Measurements from ENCODE around the gene ATP8B1. TPM values are rescaled to one million over a fixed set of nuclear protein-coding genes. Genes with fewer than 3 reads are reported as not detected.

The ATP8B1 gene
- total RNA-seq, 1 donor from 2014 or later: 14.4 TPM

DNA sequence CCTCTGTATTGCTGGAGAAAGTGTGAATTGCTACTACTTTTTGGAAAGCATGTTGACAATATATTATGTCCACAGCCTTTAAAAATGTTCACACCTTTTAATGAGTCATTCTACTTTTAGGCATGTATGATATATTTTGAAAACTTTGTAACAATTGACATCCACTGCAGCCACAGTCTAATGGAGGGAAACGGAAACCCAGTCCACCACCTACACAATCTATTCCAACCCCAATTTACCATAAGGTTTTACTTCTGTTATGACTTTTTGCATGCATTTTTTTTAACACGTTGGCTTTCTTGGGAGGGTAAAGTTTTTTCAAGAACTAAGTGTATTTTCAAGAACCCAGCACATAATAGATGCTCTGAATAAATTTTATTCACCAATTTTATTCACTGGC, 38.5 kb upstream of the ATP8B1 start:
- TF ChIP-seq, protein P1, sequence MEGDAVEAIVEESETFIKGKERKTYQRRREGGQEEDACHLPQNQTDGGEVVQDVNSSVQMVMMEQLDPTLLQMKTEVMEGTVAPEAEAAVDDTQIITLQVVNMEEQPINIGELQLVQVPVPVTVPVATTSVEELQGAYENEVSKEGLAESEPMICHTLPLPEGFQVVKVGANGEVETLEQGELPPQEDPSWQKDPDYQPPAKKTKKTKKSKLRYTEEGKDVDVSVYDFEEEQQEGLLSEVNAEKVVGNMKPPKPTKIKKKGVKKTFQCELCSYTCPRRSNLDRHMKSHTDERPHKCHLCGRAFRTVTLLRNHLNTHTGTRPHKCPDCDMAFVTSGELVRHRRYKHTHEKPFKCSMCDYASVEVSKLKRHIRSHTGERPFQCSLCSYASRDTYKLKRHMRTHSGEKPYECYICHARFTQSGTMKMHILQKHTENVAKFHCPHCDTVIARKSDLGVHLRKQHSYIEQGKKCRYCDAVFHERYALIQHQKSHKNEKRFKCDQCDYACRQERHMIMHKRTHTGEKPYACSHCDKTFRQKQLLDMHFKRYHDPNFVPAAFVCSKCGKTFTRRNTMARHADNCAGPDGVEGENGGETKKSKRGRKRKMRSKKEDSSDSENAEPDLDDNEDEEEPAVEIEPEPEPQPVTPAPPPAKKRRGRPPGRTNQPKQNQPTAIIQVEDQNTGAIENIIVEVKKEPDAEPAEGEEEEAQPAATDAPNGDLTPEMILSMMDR (conservative IDR thresholded peaks at IDR 0.05; ENCODE audit: low read depth, low read length): no peak
- no peak for DNase-seq (ENCODE audit: low read depth)
- no peak overlapping the region for H3K4me3 ChIP-seq (ENCODE audit: low read depth, low read length)

DNA sequence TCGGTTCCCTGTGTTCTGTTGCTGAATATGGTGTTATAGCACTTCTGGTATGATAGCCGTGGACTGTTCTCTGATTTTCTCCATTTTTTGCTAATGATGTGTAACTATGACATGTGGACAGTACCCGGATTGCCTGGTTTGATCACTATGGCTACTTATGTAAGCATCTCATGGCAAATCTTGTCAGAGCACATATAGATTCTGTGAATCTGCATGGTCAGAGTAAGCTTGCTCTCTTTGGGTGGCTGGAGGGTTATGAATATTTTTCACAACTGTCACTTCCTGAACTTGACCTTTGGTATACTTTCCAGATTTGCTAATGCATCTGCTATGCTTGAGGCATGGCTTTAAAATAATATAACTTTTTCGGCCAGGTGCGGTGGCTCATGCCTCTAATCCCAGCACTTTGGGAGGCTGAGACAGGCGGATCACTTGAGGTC, 36.8 kb upstream of the ATP8B1 start:
- no peak for DNase-seq (ENCODE audit: low read depth)
- TF ChIP-seq, protein P1 (conservative IDR thresholded peaks at IDR 0.05; ENCODE audit: low read depth, low read length): no peak
- H3K4me3 ChIP-seq (ENCODE audit: low read depth, low read length): no peak overlapping the region

GRCh38 chr18:57837917-57838548, 34.9 kb upstream of the ATP8B1 start:
- DNase-seq (ENCODE audit: low read depth): peak; percentile 56
- no peak overlapping the region for H3K4me3 ChIP-seq (ENCODE audit: low read depth, low read length)
- TF ChIP-seq, protein P1 (conservative IDR thresholded peaks at IDR 0.05; ENCODE audit: low read depth, low read length): no peak

DNA sequence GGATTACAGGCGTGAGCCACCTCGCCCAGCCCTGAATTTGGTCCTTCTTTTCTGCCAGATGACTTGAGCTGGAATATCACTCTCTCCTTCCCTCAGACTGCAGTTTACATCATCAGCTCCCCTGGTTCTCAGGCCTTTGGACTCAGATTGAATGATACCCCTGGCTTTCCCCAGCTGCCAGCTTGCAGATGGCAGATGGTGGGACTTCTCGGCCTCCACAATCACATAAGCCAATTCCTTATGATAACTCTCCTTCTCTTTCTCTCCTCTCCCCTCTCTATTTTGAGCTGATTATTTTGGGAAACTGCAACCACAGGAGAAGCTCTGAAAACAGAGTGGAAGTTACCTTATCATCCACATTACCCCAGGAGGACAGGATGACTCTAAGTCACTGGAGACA, 33.4 kb upstream of the ATP8B1 start:
- TF ChIP-seq, protein P1 (conservative IDR thresholded peaks at IDR 0.05; ENCODE audit: low read depth, low read length): no peak
- no peak for DNase-seq (ENCODE audit: low read depth)
- H3K4me3 ChIP-seq (ENCODE audit: low read depth, low read length): no peak overlapping the region

- no peak for DNase-seq (ENCODE audit: low read depth)
- no peak overlapping the region for H3K4me3 ChIP-seq (ENCODE audit: low read depth, low read length)
- TF ChIP-seq, protein P1 (conservative IDR thresholded peaks at IDR 0.05; ENCODE audit: low read depth, low read length): no peak
Measured at GRCh38 chr18:57835904-57836303, 32.8 kb upstream of the ATP8B1 start.

- no peak overlapping the region for H3K4me3 ChIP-seq (ENCODE audit: low read depth, low read length)
- no peak for DNase-seq (ENCODE audit: low read depth)
- TF ChIP-seq, protein P1 (conservative IDR thresholded peaks at IDR 0.05; ENCODE audit: low read depth, low read length): no peak
Measured at GRCh38 chr18:57834616-57835015, 31.5 kb upstream of the ATP8B1 start.

GRCh38 chr18:57833441-57834101, 30.5 kb upstream of the ATP8B1 start:
- no peak for DNase-seq (ENCODE audit: low read depth)
- TF ChIP-seq, protein P1 (conservative IDR thresholded peaks at IDR 0.05; ENCODE audit: low read depth, low read length): no peak
- H3K4me3 ChIP-seq (ENCODE audit: low read depth, low read length): no peak overlapping the region

All from epithelial cell of proximal tubule (primary cell).